Fibroblast of the aortic adventitia (primary cell): ENCODE results near the gene NT5DC3. TPM values are rescaled to one million over a fixed set of nuclear protein-coding genes. Genes with fewer than 3 reads are reported as not detected.

Experiments
- DNase-seq: peaks from one replicate; pipeline ENCODE4 v3.0.0-alpha.2; 2010; ENCODE audit warnings: low read depth
- H3K4me3 ChIP-seq: 2 replicates; pipeline ENCODE4 v1.5.1; 2011; ENCODE audit warnings: low read depth, mild to moderate bottlenecking, control low read depth, low read length, moderate library complexity
- CTCF ChIP-seq: IDR thresholded peaks from 2 replicates; pipeline ENCODE4 v1.5.1; 2011; ENCODE audit warnings: mild to moderate bottlenecking, low read length, control low read depth, inconsistent platforms; ENCODE audit not compliant: insufficient read depth
- total RNA-seq: library from RNA; depleted of rRNA; stranded (reverse); fragments of >200 nt; gene quantifications from 2 replicates; pipeline ENCODE4 v1.2.3, GENCODE V29; 2012; ENCODE audit warnings: low replicate concordance

NT5DC3 gene
- total RNA-seq, 1 donor: 11.7 TPM

- H3K4me3 ChIP-seq: no peak overlapping the region
- no peak for TF ChIP-seq CTCF
- no peak for DNase-seq
Observed at GRCh38 chr12:103779410-103780092, 61.5 kb downstream of the NT5DC3 start.

GRCh38 chr12:103778781-103779180 lies 62.3 kb downstream of the NT5DC3 start:
- H3K4me3 ChIP-seq: no peak overlapping the region
- TF ChIP-seq CTCF: no peak
- DNase-seq: no peak

- TF ChIP-seq CTCF: no peak
- DNase-seq: no peak
- no peak overlapping the region for H3K4me3 ChIP-seq
Observed at GRCh38 chr12:103774977-103775560, 66.0 kb downstream of the NT5DC3 start.

- peak; percentile 6 for DNase-seq
- H3K4me3 ChIP-seq: no peak overlapping the region
- TF ChIP-seq CTCF: no peak
Observed at GRCh38 chr12:103773109-103773910, 67.7 kb downstream of the NT5DC3 start.

- no peak overlapping the region for H3K4me3 ChIP-seq
- TF ChIP-seq CTCF: no peak
- DNase-seq: no peak
Observed at GRCh38 chr12:103772367-103773108, 68.5 kb downstream of the NT5DC3 start.

GRCh38 chr12:103771466-103771865 lies 69.6 kb downstream of the NT5DC3 start:
- peak; percentile 53 for DNase-seq
- peak; percentile 83 for TF ChIP-seq CTCF
- no peak overlapping the region for H3K4me3 ChIP-seq
